ENCODE results near the gene CYP3A4. TPM values are rescaled to one million over a fixed set of nuclear protein-coding genes. Genes with fewer than 3 reads are reported as not detected.
"Not testable (repeated sequence)": the region's sequence is repeated elsewhere in the genome, so short reads cannot be mapped to it uniquely, and the experiment has no call there.

The CYP3A4 gene
- total RNA-seq, 4 donors from 2014 or later = 0.22 to 1.5 TPM; not detected in 2

DNA sequence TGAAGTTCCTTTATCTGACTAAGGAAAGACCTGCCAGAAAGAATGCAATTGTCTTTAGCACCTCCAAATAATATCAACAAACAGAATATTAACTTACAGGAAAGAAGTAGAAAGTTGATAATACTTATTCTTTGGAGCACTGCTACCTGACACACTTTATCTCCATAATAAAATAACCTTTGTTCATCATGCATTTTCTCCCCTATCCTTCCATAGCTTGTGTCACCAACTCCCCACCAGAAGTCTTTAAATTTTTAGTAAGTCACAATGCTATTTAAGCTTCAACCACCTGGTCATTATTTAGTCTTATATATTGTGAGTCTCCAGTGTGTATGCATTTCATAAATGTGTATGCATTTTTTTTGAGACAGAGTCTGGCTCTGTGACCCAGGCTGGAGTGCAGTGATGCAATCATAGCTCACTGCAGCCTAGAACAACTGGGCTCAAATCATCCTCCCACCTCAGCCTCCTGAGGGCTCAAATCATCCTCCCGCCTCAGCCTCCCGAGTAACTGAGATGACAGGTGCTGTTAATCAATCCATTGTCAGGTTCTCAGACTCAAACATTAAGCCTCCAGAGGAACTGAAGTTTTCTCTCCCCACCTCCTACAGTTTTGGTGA is 36.5 kb upstream of the CYP3A4 start:
- 80 to 88% methylated on average over 2 of the region's 2 CpGs for WGBS, 2 donors
- Histone ChIP-seq H3K4me1 (peaks cover 0 to 5% (median under 1%) of the 10 kb centered on the region in 4 donors), H3K27me3 (no peaks in the 10 kb centered on the region)

DNA sequence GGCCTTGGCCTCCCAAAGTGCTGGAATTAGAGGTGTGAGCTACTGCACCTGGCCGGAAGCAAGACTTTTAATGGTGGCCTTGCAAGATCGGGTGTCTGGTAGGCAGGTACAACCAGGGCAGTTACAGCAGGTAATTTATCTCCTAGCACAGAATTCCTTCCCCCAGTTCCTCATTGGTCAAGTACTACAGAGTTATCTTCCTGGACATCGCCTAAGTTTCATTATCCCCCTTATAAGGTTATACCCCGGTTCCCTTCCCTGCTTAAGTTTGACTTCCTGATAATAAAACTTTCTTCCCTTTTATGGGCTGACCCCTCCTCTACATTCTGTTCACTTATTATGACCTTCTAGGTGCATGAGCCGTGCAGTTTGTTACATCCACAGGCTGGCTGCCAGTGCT is 24.8 kb upstream of the CYP3A4 start:
- WGBS, 2 donors = 84 to 85% methylated on average over 5 of the region's 5 CpGs
- TF ChIP-seq, protein P1, sequence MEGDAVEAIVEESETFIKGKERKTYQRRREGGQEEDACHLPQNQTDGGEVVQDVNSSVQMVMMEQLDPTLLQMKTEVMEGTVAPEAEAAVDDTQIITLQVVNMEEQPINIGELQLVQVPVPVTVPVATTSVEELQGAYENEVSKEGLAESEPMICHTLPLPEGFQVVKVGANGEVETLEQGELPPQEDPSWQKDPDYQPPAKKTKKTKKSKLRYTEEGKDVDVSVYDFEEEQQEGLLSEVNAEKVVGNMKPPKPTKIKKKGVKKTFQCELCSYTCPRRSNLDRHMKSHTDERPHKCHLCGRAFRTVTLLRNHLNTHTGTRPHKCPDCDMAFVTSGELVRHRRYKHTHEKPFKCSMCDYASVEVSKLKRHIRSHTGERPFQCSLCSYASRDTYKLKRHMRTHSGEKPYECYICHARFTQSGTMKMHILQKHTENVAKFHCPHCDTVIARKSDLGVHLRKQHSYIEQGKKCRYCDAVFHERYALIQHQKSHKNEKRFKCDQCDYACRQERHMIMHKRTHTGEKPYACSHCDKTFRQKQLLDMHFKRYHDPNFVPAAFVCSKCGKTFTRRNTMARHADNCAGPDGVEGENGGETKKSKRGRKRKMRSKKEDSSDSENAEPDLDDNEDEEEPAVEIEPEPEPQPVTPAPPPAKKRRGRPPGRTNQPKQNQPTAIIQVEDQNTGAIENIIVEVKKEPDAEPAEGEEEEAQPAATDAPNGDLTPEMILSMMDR (IDR thresholded peaks at IDR 0.05) = no peak
- TF ChIP-seq EP300 (IDR thresholded peaks at IDR 0.05) (no peak), POLR2A (IDR thresholded peaks at IDR 0.05) (no peak)

More for the DNA sequence above, 36.5 kb upstream of the CYP3A4 start:
- no peak for DNase-seq (ENCODE audit: low spot score in 2 of 2)
- Histone ChIP-seq H3K4me3 (no peak overlapping the region), H3K27ac (no peak overlapping the region), H3K9me3 (no peaks in the 10 kb centered on the region), H3K36me3 (no peaks in the 10 kb centered on the region)
- TF ChIP-seq POLR2A (IDR thresholded peaks at IDR 0.05) (no peak), EP300 (IDR thresholded peaks at IDR 0.05) (no peak)
- TF ChIP-seq, protein P1 (IDR thresholded peaks at IDR 0.05) = no peak

DNA sequence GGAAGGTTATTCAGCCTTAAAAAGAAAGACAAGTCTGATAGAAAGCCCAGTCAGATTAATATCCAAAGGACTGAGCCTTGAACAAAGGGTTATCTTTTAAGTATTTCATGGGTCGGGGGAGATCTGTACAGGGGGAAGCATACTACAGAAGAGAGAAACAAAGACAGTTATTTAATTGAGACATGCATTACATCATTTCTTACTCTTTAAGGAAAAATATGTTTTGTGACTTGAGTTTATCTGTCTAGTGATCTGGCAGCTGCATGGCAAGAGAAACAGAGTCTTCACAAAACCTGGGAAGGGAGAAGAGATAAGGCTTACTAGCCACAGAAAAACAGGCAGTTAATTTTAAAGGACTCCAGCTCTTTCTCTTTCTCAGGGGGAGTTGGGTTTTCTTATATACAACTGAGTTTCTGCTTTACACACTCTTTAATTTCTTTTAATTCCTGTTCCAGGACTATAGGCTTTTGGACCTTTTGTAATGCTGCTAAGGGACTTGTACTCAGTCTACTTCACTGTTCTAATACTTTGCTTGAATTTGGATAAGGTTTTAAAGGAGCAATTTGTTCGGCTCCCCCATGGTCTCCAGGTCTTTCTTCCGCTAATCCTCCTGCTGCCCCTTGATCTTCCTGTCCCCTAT is 23.0 kb upstream of the CYP3A4 start:
- no peaks in the 10 kb centered on the region for H3K27me3 ChIP-seq
- H3K4me3 ChIP-seq = no peak overlapping the region
- WGBS, 2 donors = 61 to 74% methylated on average over 3 of the region's 3 CpGs

More for the DNA sequence above, 24.8 kb upstream of the CYP3A4 start:
- Histone ChIP-seq H3K36me3 (no peaks in the 10 kb centered on the region), H3K4me3 (no peak overlapping the region), H3K9me3 (peaks cover 0 to 11% (median 4%) of the 10 kb centered on the region in 4 donors), H3K27me3 (no peaks in the 10 kb centered on the region), H3K4me1 (no peaks in the 10 kb centered on the region), H3K27ac (no peak overlapping the region)
- no peak for DNase-seq (ENCODE audit: low spot score in 2 of 2)

DNA sequence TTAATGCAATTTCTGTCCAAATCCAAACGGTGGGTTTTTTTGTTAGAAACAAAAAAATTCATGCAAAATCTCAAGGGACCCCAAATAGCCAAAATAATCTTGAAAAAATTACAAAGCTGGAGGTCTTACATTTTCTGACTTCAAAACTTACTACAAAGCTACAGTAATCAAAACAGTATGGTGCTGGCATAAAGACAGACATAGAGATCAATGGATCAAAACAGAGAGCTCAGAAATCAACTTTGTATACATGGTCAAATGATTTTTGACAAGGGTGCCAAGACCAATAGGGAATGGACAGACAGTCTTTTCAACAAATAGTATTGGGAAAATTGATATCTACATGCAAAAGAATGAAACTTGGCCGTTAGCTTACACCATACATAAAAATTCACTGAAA is 21.7 kb upstream of the CYP3A4 start:
- Histone ChIP-seq H3K27me3 (no peaks in the 10 kb centered on the region), H3K9me3 (peaks cover 0 to 16% (median 4%) of the 10 kb centered on the region in 4 donors), H3K27ac (no peak overlapping the region), H3K4me1 (no peaks in the 10 kb centered on the region), H3K36me3 (no peaks in the 10 kb centered on the region), H3K4me3 (no peak overlapping the region)
- no peak for DNase-seq (ENCODE audit: low spot score in 2 of 2)
- 82 to 86% methylated on average over 2 of the region's 2 CpGs for WGBS, 2 donors
- no peak for TF ChIP-seq EP300 (IDR thresholded peaks at IDR 0.05)
- TF ChIP-seq, protein P1 (IDR thresholded peaks at IDR 0.05) = no peak
- TF ChIP-seq POLR2A (IDR thresholded peaks at IDR 0.05) = no peak

More for the DNA sequence above, 23.0 kb upstream of the CYP3A4 start:
- H3K9me3 ChIP-seq = peaks cover 0 to 16% (median 4%) of the 10 kb centered on the region in 4 donors
- TF ChIP-seq POLR2A (IDR thresholded peaks at IDR 0.05) = no peak
- H3K36me3 ChIP-seq = no peaks in the 10 kb centered on the region
- no peak overlapping the region for H3K27ac ChIP-seq
- no peak for DNase-seq (ENCODE audit: low spot score in 2 of 2)
- H3K4me1 ChIP-seq = no peaks in the 10 kb centered on the region

DNA sequence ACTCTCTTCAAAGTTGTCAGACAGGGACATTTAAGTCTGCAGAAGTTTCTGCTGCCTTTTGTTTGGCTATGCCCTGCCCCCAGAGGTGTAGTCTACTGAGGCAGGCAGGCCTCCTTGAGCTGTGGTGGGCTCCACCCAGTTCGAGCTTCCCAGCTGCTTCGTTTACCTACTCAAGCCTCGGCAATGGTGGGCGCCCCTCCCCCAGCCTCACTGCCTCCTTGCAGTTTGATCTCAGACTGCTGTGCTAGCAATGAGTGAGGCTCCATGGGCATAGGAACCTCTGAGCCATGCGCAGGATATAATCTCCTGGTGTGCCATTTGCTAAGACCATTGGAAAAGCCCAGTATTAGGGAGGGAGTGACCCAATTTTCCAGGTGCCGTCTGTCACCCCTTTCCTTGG is 19.1 kb upstream of the CYP3A4 start:
- not testable (repeated sequence) for H3K4me1 ChIP-seq; H3K27ac ChIP-seq; H3K36me3 ChIP-seq; DNase-seq (ENCODE audit: low spot score in 2 of 2); H3K27me3 ChIP-seq; H3K4me3 ChIP-seq
- H3K9me3 ChIP-seq = peaks cover 0 to 16% (median 4%) of the 10 kb centered on the region in 4 donors
- WGBS, 2 donors = 90% methylated on average over 6 of the region's 6 CpGs

DNA sequence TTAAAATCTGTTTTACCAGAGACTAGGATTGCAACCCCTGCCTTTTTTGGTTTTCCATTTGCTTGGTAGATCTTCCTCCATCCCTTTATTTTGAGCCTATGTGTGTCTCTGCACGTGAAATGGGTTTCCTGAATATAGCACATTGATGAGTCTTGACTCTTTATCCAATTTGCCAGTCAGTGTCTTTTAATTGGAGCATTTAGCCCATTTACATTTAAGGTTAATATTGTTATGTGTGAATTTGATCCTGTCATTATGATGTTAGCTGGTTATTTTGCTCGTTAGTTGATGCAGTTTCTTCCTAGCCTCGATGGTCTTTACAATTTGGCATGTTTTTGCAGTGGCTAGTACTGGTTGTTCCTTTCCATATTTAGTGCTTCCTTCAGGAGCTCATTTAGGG is 17.4 kb upstream of the CYP3A4 start:
- not testable (repeated sequence) for H3K36me3 ChIP-seq; H3K4me3 ChIP-seq; H3K27ac ChIP-seq; H3K27me3 ChIP-seq; H3K4me1 ChIP-seq; DNase-seq (ENCODE audit: low spot score in 2 of 2)
- WGBS, 2 donors = 68 to 73% methylated on average over 3 of the region's 3 CpGs
- H3K9me3 ChIP-seq = peaks cover 0 to 16% (median 4%) of the 10 kb centered on the region in 4 donors

Data from tibial nerve (tissue), 4 donors.